ENCODE results near the gene EPS8L3. TPM values are rescaled to one million over a fixed set of nuclear protein-coding genes. Genes with fewer than 3 reads are reported as not detected.

EPS8L3 gene
- total RNA-seq = not detected

DNA sequence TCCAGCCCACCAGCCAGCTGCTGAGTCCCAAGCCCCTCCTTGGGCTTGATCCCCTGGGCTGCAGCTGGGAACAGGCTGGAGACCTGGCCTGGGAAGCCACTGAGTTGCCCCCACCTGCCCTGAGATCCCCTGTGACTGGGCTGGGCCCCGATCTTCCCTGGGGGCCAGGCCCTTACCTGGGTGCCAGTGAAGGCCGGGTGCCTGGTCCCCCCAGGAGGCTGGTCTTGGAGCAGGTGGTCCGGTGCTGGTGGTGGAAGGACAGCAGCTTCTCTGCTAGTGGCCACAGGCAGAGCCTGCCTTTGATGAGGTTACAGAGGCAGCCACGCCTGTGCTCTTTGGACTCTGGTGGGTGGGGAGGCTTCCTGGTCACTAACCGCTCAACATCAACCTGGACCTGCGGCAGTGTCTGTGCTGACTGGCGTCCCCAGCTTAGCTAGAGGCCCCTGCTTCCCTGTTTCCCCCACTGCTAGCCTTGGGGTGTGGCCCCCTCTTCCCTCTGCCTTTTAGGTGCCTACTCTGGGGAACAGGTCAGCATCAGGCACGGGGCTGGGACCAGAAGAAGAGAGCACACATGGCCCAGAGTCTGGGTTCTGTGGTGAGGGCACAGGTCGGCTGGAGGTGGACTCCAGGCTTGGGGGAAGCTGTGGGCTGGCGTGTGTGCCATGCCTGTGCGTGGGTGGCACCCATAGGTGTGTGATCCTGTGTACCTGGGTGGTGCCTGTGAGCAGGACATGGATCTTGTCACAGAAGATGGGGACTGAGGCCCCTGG lies at the start of gene EPS8L3:
EPS8L3 (minus strand) TSS at position 278 of the 770 bp plus-strand sequence. CDS start 2,174 bp downstream, outside the sequence.
- Mint-ChIP-seq H3K36me3 (no peaks in the 10 kb centered on the region), H3K4me1 (ENCODE audit: low read depth) (no peaks in the 10 kb centered on the region), H3K27me3 (no peaks in the 10 kb centered on the region), H3K4me3 (no peak within 1 kb of the TSS), H3K27ac (no peak within 1 kb of the TSS), H3K9me3 (no peaks in the 10 kb centered on the region)
- intact Hi-C loops (cut with micrococcal nuclease) = no loop called here
- ChIA-PET POLR2A (no interaction called here), CTCF (interaction anchor here (0.6 to 1.4 kb wide), 4 partner anchors 10 to 221 kb away, joined by 3 read pairs; partner anchors contain the start of gene AHCYL1)
- peak; percentile 6 for DNase-seq

DNA sequence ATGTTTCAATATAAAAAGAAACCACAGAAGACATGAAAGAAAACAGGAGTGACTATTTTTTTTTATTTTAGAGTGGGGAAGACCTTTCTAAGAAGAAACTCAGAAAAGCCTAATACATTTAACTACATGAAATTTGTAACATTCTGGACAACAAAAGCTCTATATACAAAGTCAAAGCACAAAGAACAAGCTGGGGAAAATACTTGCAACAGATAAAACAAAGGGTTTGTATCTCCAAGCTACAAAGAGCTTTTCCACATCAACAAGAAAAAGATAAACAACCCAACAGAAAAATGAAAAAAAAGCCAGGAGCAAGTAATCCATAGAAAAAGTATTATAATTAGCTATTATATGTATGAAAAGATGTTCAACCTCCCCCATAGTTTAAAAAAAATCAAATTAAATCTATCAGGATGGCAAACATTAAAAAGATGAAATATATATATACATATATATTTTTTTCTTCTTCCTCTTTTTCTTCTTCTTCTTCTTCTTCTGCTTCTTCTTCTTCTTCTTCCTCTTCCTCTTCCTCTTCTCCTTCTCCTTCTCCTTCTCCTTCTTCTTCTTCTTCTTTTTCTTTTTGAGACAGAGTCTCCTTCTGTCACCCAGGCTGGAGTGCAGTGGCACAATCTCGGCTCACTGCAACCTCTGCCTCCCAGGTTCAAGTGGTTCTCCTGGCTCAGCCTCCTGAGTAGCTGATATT lies 49.1 kb upstream of the EPS8L3 start:
- DNase-seq = no peak
- H3K4me1 Mint-ChIP-seq (ENCODE audit: low read depth) = peaks cover 10% of the 10 kb centered on the region
- intact Hi-C loops (cut with micrococcal nuclease) = no loop called here
- no peaks in the 10 kb centered on the region for H3K27me3 Mint-ChIP-seq
- ChIA-PET CTCF (interaction anchor here (0.8 to 2.6 kb wide), 2 partner anchors 35 to 171 kb away, joined by 3 to 10 read pairs; partner anchors contain the start of gene AHCYL1), POLR2A (no interaction called here)
- H3K27ac Mint-ChIP-seq = no peak overlapping the region
- H3K36me3 Mint-ChIP-seq = peaks cover 4% of the 10 kb centered on the region
- peaks cover 9% of the 10 kb centered on the region for H3K9me3 Mint-ChIP-seq
- no peak overlapping the region for H3K4me3 Mint-ChIP-seq

- Mint-ChIP-seq H3K4me3 (no peak overlapping the region), H3K27me3 (no peaks in the 10 kb centered on the region), H3K27ac (no peak overlapping the region), H3K36me3 (no peaks in the 10 kb centered on the region), H3K9me3 (no peaks in the 10 kb centered on the region), H3K4me1 (ENCODE audit: low read depth) (peaks cover 25% of the 10 kb centered on the region)
- POLR2A ChIA-PET = no interaction called here
- DNase-seq = no peak
- CTCF ChIA-PET = interaction anchor here (1.2 kb wide), 1 partner anchor 176 kb away, joined by 8 read pairs; the partner anchor contains the start of gene AHCYL1
- intact Hi-C loops (cut with micrococcal nuclease) = no loop called here
Measured at GRCh38 chr1:109808703-109809102, 45.0 kb upstream of the EPS8L3 start.

DNA sequence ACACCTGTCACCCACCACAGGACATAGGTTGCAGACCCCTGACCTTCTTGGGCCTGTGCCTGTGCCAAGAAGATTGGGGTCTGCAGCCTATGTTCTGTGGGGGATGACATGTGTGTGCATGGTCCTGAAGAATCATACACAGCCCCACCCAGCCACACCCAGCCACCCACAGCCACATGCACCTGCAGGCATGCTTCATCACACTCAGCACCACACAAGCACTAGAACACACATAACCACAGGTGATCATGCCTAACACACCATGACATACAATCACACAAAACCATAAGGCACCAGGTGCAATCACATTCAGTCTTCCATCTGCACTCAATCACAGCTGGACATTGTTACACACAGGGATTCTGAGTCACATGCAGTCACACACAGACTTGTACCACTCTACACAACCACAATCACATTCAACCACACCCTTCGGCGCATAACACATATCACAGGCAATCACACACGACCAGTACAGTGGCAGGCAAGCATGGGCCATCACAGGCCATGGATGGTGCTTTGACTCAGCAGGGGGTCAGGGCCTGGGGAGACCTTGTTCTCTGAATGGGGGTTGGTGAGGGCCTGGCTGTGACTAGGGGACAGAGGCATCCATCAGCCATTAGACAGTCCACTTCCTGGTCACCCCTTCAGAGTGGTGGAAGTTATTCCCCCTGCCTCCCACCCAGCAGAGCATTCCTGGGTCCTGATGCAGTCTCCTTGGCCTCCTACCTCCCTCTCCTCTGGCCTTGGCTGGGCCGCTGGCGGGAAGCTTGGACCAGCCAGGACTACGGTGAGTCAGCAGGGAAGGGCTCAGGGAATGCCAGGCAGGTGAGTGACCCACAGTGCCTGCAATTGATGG lies 44.3 kb upstream of the EPS8L3 start:
- Mint-ChIP-seq H3K36me3 (no peaks in the 10 kb centered on the region), H3K27ac (no peak overlapping the region), H3K9me3 (no peaks in the 10 kb centered on the region), H3K4me1 (ENCODE audit: low read depth) (peaks cover 32% of the 10 kb centered on the region), H3K27me3 (no peaks in the 10 kb centered on the region), H3K4me3 (no peak overlapping the region)
- ChIA-PET POLR2A (no interaction called here), CTCF (interaction anchor here (1.2 kb wide), 1 partner anchor 176 kb away, joined by 8 read pairs; the partner anchor contains the start of gene AHCYL1)
- DNase-seq = no peak
- intact Hi-C loops (cut with micrococcal nuclease) = no loop called here

GRCh38 chr1:109807402-109807801 lies 43.7 kb upstream of the EPS8L3 start:
- Mint-ChIP-seq H3K4me1 (ENCODE audit: low read depth) (peaks cover 38% of the 10 kb centered on the region), H3K27ac (no peak overlapping the region), H3K36me3 (no peaks in the 10 kb centered on the region), H3K27me3 (no peaks in the 10 kb centered on the region), H3K9me3 (no peaks in the 10 kb centered on the region), H3K4me3 (no peak overlapping the region)
- intact Hi-C loops (cut with micrococcal nuclease) = no loop called here
- DNase-seq = no peak
- CTCF ChIA-PET = no interaction called here
- POLR2A ChIA-PET = no interaction called here

GRCh38 chr1:109806733-109807400 lies 43.1 kb upstream of the EPS8L3 start:
- H3K27me3 Mint-ChIP-seq = no peaks in the 10 kb centered on the region
- no peak for DNase-seq
- H3K4me3 Mint-ChIP-seq = no peak overlapping the region
- H3K9me3 Mint-ChIP-seq = no peaks in the 10 kb centered on the region
- ChIA-PET CTCF (interaction anchor here (1.7 kb wide), 1 partner anchor 18 kb away, joined by 8 read pairs; no protein-coding TSS in a partner anchor), POLR2A (no interaction called here)
- H3K36me3 Mint-ChIP-seq = no peaks in the 10 kb centered on the region
- intact Hi-C loops (cut with micrococcal nuclease) = no loop called here
- H3K27ac Mint-ChIP-seq = no peak overlapping the region
- H3K4me1 Mint-ChIP-seq (ENCODE audit: low read depth) = peaks cover 44% of the 10 kb centered on the region

DNA sequence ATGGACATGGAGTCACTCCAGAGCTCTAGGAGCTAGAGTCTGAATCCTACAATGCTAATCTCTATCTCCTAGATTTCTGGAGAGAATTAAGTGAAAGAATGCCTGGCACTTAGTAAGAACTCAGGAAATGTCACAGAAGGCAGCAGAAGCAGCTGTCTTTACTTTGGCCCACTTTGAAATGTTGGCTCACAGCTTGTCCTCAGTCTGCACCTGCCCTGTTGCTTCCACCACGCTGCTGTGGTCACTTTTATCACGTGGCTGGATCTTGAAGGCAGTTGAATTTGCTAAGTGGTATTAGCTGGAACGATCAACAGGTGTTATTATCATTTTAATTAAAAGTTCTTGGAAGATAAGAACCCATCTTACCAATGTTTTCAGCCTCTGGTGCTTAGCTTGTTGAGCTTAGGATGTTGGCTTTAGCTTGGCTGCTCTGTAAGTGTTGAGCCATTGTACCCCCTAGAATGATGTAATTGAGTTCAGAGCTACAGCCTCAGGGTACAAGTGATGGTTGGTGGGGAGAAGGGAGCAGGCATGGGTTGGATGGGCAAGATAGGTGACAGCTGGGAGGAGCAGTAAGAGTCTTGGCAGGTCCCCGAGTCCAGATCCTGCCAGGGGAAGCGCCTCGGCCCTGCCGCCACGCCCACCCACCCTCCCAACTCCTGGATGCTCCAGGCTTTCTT lies 41.9 kb upstream of the EPS8L3 start:
- intact Hi-C loops (cut with micrococcal nuclease) = no loop called here
- CTCF ChIA-PET = interaction anchor here (0.8 to 1.7 kb wide), 4 partner anchors 14 to 179 kb away, joined by 3 to 8 read pairs (median 6); partner anchors contain the start of gene AHCYL1
- peak; percentile 4 for DNase-seq

DNA sequence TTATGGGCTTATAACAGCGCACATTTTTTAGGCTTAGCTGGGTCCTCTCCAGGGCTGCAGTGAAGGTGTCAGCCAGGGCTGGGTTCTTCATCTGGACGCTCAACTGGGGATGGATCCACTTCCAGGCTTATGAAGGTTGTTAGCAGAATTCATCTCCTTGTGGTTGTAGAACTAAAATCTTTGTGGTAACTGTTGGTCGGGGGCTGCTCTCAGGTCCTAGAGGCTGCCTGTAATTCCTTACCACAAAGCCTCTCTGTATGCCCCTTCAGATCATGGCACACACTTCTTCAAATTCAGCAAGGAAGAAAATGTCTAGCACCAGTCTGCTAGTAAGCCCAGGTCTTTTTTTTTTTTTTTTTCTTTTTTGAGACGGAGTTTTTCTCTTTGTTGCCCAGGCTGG lies 40.9 kb upstream of the EPS8L3 start:
- H3K27ac Mint-ChIP-seq = no peak overlapping the region
- H3K4me1 Mint-ChIP-seq (ENCODE audit: low read depth) = peaks cover 61% of the 10 kb centered on the region
- DNase-seq = peak; percentile 8
- intact Hi-C loops (cut with micrococcal nuclease) = no loop called here
- ChIA-PET CTCF (interaction anchor here (0.8 to 4.7 kb wide), 2 partner anchors 14 to 180 kb away, joined by 3 to 67 read pairs; partner anchors contain the start of gene AHCYL1), POLR2A (interaction anchor here (1.2 to 1.5 kb wide), 2 partner anchors 14 to 106 kb away, joined by 3 to 5 read pairs; partner anchors contain the start of gene CSF1)
- H3K4me3 Mint-ChIP-seq = no peak overlapping the region
- no peaks in the 10 kb centered on the region for H3K36me3 Mint-ChIP-seq
- H3K9me3 Mint-ChIP-seq = no peaks in the 10 kb centered on the region
- no peaks in the 10 kb centered on the region for H3K27me3 Mint-ChIP-seq

More for the DNA sequence above, 41.9 kb upstream of the EPS8L3 start:
- no peaks in the 10 kb centered on the region for H3K9me3 Mint-ChIP-seq
- no peaks in the 10 kb centered on the region for H3K36me3 Mint-ChIP-seq
- no peak overlapping the region for H3K27ac Mint-ChIP-seq
- H3K4me1 Mint-ChIP-seq (ENCODE audit: low read depth) = peaks cover 55% of the 10 kb centered on the region
- no peak overlapping the region for H3K4me3 Mint-ChIP-seq
- no peaks in the 10 kb centered on the region for H3K27me3 Mint-ChIP-seq
- POLR2A ChIA-PET = interaction anchor here (0.5 to 1.5 kb wide), 2 partner anchors 105 to 719 kb away, joined by 4 to 5 read pairs; partner anchors contain the start of gene CSF1

DNA sequence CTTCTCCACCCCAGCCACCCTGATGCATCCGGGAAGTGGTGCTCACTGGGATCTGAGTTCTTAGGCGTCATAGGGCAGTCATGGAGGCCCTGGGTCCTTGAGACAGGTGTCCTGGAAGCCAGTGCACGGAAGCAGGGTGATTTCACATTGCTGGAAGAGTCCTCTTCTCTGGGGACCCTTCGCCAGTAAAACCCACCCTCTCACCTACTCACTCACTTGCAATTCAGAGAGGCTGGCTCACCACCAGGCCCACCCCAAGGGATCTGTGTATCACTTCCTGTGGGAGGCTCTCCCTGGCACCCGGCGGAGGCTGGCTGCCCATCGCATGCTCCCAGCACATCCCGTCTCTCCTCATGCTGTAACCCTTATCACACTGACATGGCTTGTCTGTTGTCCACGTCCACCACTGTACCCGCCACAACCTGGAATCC lies 40.2 kb upstream of the EPS8L3 start:
- peak overlapping the region; percentile 99 for H3K27ac Mint-ChIP-seq
- H3K4me3 Mint-ChIP-seq = peak overlapping the region; percentile 70
- no peaks in the 10 kb centered on the region for H3K36me3 Mint-ChIP-seq
- peaks cover 66% of the 10 kb centered on the region for H3K4me1 Mint-ChIP-seq (ENCODE audit: low read depth)
- no peaks in the 10 kb centered on the region for H3K27me3 Mint-ChIP-seq
- DNase-seq = peak; percentile 32
- CTCF ChIA-PET = interaction anchor here (3.5 to 4.7 kb wide), 2 partner anchors 13 to 181 kb away, joined by 33 to 67 read pairs; partner anchors contain the start of gene AHCYL1
- intact Hi-C loops (cut with micrococcal nuclease) = no loop called here
- no peaks in the 10 kb centered on the region for H3K9me3 Mint-ChIP-seq
- POLR2A ChIA-PET = interaction anchor here (1.0 to 2.7 kb wide), 4 partner anchors 13 to 231 kb away, joined by 3 to 25 read pairs (median 7); no protein-coding TSS in a partner anchor

DNA sequence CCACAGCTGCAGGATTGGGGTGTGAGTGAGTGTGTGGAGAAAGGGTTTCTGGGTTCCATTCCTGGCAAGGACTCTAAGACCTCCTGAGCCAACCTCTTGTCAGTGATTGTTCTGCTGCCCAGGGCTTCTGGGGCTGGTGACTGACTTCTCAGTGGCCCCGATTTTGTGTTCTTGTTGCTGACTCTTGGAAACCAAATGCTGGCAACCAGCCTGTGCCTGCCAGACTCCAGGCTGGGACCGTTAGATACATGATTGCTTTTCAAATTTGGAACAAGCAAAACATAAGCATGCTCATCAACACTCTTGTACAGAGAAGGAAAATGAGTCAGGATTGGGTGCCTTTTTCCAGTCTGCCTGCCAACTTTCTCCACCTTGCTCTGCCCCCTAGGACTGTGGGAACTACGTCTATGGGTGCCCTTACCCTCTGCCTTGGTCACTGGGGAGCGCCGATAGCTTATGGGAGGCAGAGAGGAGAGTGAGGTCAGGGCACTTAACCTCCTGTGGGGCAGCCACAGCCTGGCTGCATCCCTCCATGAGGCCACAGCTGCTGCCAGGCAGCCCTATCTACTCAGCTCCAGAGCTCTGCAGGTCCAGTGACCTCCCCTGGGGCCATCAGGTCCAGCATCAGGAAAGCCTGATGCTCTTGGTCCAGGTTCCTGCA lies 39.3 kb upstream of the EPS8L3 start:
- Mint-ChIP-seq H3K27me3 (no peaks in the 10 kb centered on the region), H3K27ac (peak overlapping the region; percentile 99), H3K36me3 (no peaks in the 10 kb centered on the region), H3K4me3 (peak overlapping the region; percentile 70), H3K9me3 (no peaks in the 10 kb centered on the region), H3K4me1 (ENCODE audit: low read depth) (peaks cover 68% of the 10 kb centered on the region)
- CTCF ChIA-PET = interaction anchor here (1.1 to 4.7 kb wide), 7 partner anchors 12 to 182 kb away, joined by 3 to 67 read pairs (median 4); partner anchors contain the start of genes AHCYL1 and CSF1
- peak; percentile 45 for DNase-seq
- intact Hi-C loops (cut with micrococcal nuclease) = loop anchor here (1.0 kb wide), 4 partner anchors 13 to 103 kb away; no protein-coding TSS in a partner anchor
- POLR2A ChIA-PET = interaction anchor here (1.0 to 3.2 kb wide), 9 partner anchors 10 to 232 kb away, joined by 3 to 25 read pairs (median 10); partner anchors contain the start of gene AHCYL1

All from activated CD4-positive, alpha-beta memory T cell treated with anti-CD3 and anti-CD28 coated beads for 36 hours (primary cell).